ENCODE measurements around the gene ACP4.

The ACP4 gene

DNA sequence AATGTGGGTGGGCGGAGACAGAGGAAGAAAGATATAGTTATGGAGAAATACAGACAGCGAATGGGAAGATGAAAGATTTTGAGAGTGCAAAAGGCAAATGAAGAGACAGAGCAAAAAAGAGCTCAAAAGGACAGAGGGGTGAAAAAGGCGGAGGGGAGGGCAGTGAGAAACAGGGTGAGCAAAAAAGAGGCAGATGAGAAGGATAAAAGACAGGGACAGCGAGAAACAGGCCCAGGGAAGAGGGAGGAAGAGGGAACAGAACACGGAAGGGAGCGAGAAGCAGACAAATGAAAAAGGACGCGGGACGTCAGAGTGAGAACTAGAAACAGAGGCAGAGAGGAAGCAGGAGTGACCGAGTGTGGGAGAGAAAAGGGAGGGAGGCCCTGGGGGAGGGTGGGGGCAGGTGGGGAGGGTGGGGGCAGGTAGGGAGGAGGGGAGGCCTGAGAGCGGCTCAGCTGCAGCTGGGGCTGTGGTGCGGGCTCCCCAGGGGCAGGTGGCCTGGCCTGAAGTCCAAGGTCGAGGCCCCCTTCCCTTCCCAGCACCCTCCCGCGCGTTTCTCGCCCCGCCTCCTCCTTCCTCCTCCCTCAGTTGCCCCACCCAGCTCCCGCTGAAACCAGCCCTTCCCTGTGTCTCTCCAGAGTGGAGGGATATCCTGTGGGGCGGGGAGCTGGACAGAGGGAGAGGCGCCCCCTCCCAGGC lies 30.5 kb downstream of the ACP4 start:
- no peak overlapping the region; the same call in 1 of the 2 replicates for H3K27ac ChIP-seq
- TF ChIP-seq, protein P1, sequence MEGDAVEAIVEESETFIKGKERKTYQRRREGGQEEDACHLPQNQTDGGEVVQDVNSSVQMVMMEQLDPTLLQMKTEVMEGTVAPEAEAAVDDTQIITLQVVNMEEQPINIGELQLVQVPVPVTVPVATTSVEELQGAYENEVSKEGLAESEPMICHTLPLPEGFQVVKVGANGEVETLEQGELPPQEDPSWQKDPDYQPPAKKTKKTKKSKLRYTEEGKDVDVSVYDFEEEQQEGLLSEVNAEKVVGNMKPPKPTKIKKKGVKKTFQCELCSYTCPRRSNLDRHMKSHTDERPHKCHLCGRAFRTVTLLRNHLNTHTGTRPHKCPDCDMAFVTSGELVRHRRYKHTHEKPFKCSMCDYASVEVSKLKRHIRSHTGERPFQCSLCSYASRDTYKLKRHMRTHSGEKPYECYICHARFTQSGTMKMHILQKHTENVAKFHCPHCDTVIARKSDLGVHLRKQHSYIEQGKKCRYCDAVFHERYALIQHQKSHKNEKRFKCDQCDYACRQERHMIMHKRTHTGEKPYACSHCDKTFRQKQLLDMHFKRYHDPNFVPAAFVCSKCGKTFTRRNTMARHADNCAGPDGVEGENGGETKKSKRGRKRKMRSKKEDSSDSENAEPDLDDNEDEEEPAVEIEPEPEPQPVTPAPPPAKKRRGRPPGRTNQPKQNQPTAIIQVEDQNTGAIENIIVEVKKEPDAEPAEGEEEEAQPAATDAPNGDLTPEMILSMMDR (conservative IDR thresholded peaks at IDR 0.05): no peak
- no peak for TF ChIP-seq ZFX (IDR thresholded peaks at IDR 0.05)

GRCh38 chr19:50821248-50821612 lies 31.0 kb downstream of the ACP4 start:
- TF ChIP-seq ZFX (IDR thresholded peaks at IDR 0.05): no peak
- TF ChIP-seq, protein P1 (conservative IDR thresholded peaks at IDR 0.05): no peak

GRCh38 chr19:50821622-50822021 lies 31.4 kb downstream of the ACP4 start:
- TF ChIP-seq, protein P1 (conservative IDR thresholded peaks at IDR 0.05): no peak
- TF ChIP-seq ZFX (IDR thresholded peaks at IDR 0.05): no peak
- peak overlapping the region; percentile 1; the same call in 1 of the 2 replicates for H3K27ac ChIP-seq

More at GRCh38 chr19:50821248-50821612, 31.0 kb downstream of the ACP4 start:
- no peak overlapping the region; the same call in 1 of the 2 replicates for H3K27ac ChIP-seq

GRCh38 chr19:50822661-50823208 lies 32.5 kb downstream of the ACP4 start:
- no peak overlapping the region for H3K27ac ChIP-seq
- no peak for TF ChIP-seq ZFX (IDR thresholded peaks at IDR 0.05)
- TF ChIP-seq, protein P1 (conservative IDR thresholded peaks at IDR 0.05): no peak

DNA sequence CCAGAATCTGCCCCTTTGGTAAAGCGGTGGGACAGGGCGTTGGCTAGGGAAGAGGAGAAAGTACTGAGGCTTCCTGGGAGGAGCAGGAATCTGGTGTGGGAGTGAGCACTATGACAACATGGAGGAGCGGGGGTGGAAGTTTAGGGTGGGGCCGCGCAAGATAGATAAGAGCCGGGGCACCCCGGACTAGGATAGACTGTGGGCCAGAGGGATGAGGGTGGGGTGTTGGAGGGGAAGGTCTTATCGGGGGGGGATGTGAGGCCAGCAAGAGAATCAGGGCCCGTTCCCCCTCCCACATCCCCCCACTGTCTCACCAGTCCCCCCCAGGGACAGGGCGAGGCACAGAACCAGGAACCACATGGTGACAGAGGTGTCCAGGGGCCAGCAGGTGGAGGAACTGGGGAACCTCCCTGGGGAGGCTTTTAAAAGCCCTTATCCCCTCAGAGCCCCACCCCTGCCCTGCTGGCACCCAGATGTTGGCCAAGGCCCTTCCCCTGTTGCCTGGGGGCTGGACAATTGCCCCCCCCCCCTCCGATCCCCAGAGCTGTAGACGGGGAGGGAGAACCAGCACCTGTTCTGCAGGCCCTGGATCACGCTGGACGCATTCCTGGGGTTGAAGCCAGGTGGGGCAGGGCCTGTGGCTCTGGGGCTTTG lies 33.3 kb downstream of the ACP4 start, which contains the start of gene KLK1:
TSS of gene KLK1 (minus strand) at position 399 of the 654 bp plus-strand sequence. CDS start at position 360, 39 bp downstream.
- TF ChIP-seq, protein P1 (conservative IDR thresholded peaks at IDR 0.05): no peak
- TF ChIP-seq ZFX (IDR thresholded peaks at IDR 0.05): no peak
- H3K27ac ChIP-seq: no peak within 1 kb of the TSS

GRCh38 chr19:50826492-50827240 lies 36.5 kb downstream of the ACP4 start:
- TF ChIP-seq ZFX (IDR thresholded peaks at IDR 0.05): no peak
- TF ChIP-seq, protein P1 (conservative IDR thresholded peaks at IDR 0.05): no peak
- H3K27ac ChIP-seq: no peak overlapping the region
